ENCODE data around the gene ANKHD1.

Gene ANKHD1

GRCh38 chr5:140564196-140565023 lies 162.8 kb downstream of the ANKHD1 start, which contains the start of the genes APBB3 and SLC35A4 (continued):
- no peak for TF ChIP-seq ZNF776 (tag by site-specific recombination; IDR thresholded peaks at IDR 0.05; ENCODE audit: borderline replicate concordance)
- no peak for TF ChIP-seq ZNF555 (tag by site-specific recombination; conservative IDR thresholded peaks at IDR 0.05)
- TF ChIP-seq, protein P1, sequence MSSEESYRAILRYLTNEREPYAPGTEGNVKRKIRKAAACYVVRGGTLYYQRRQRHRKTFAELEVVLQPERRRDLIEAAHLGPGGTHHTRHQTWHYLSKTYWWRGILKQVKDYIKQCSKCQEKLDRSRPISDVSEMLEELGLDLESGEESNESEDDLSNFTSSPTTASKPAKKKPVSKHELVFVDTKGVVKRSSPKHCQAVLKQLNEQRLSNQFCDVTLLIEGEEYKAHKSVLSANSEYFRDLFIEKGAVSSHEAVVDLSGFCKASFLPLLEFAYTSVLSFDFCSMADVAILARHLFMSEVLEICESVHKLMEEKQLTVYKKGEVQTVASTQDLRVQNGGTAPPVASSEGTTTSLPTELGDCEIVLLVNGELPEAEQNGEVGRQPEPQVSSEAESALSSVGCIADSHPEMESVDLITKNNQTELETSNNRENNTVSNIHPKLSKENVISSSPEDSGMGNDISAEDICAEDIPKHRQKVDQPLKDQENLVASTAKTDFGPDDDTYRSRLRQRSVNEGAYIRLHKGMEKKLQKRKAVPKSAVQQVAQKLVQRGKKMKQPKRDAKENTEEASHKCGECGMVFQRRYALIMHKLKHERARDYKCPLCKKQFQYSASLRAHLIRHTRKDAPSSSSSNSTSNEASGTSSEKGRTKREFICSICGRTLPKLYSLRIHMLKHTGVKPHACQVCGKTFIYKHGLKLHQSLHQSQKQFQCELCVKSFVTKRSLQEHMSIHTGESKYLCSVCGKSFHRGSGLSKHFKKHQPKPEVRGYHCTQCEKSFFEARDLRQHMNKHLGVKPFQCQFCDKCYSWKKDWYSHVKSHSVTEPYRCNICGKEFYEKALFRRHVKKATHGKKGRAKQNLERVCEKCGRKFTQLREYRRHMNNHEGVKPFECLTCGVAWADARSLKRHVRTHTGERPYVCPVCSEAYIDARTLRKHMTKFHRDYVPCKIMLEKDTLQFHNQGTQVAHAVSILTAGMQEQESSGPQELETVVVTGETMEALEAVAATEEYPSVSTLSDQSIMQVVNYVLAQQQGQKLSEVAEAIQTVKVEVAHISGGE (tag by site-specific recombination; conservative IDR thresholded peaks at IDR 0.05; ENCODE audit: low read depth): peak; percentile 49
- 0 out of 2 replicates have a peak, but pooled peaks have one; percentile 12 for TF ChIP-seq ZSCAN16 (tag by site-specific recombination; IDR thresholded peaks at IDR 0.05)
- no peak for TF ChIP-seq ZNF830 (tag by site-specific recombination; IDR thresholded peaks at IDR 0.05; ENCODE audit: low read depth)
- TF ChIP-seq ZNF623 (tag by site-specific recombination; IDR thresholded peaks at IDR 0.05): no peak; the same call in 1 of the 2 replicates
- peak; percentile 63; the same call in 1 of the 2 replicates for TF ChIP-seq ZIC2 (tag by site-specific recombination; IDR thresholded peaks at IDR 0.05)
- TF ChIP-seq ZNF521 (tag by site-specific recombination; IDR thresholded peaks at IDR 0.05): no peak
- TF ChIP-seq ZNF174 (tag by site-specific recombination; IDR thresholded peaks at IDR 0.05): no peak
- peak; percentile 89 for TF ChIP-seq ZBTB21 (tag by site-specific recombination; IDR thresholded peaks at IDR 0.05)
- TF ChIP-seq MEIS1 (CRISPR knock-in tag; IDR thresholded peaks at IDR 0.05; ENCODE audit: borderline replicate concordance): no peak
- peak; percentile 63; the same call in 1 of the 2 replicates for TF ChIP-seq REPIN1 (tag by site-specific recombination; IDR thresholded peaks at IDR 0.05; ENCODE audit: low read depth)
- TF ChIP-seq ZNF677 (tag by site-specific recombination; IDR thresholded peaks at IDR 0.05): no peak
- TF ChIP-seq, protein P2, sequence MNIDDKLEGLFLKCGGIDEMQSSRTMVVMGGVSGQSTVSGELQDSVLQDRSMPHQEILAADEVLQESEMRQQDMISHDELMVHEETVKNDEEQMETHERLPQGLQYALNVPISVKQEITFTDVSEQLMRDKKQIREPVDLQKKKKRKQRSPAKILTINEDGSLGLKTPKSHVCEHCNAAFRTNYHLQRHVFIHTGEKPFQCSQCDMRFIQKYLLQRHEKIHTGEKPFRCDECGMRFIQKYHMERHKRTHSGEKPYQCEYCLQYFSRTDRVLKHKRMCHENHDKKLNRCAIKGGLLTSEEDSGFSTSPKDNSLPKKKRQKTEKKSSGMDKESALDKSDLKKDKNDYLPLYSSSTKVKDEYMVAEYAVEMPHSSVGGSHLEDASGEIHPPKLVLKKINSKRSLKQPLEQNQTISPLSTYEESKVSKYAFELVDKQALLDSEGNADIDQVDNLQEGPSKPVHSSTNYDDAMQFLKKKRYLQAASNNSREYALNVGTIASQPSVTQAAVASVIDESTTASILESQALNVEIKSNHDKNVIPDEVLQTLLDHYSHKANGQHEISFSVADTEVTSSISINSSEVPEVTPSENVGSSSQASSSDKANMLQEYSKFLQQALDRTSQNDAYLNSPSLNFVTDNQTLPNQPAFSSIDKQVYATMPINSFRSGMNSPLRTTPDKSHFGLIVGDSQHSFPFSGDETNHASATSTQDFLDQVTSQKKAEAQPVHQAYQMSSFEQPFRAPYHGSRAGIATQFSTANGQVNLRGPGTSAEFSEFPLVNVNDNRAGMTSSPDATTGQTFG (tag by site-specific recombination; IDR thresholded peaks at IDR 0.05; ENCODE audit: borderline replicate concordance): no peak
- no peak for TF ChIP-seq ZNF561 (tag by site-specific recombination; IDR thresholded peaks at IDR 0.05; ENCODE audit: borderline replicate concordance)
- no peak for TF ChIP-seq IKZF3 (tag by site-specific recombination; IDR thresholded peaks at IDR 0.05)
- peak; percentile 95 for TF ChIP-seq KLF8 (tag by site-specific recombination; IDR thresholded peaks at IDR 0.05)
- TF ChIP-seq GLIS2 (tag by site-specific recombination; IDR thresholded peaks at IDR 0.05): peak; percentile 97
- no peak for TF ChIP-seq ZBTB49 (tag by site-specific recombination; IDR thresholded peaks at IDR 0.05; ENCODE audit: low read depth)
- peak; percentile 88 for TF ChIP-seq KLF1 (tag by site-specific recombination; IDR thresholded peaks at IDR 0.05)
- TF ChIP-seq ZNF175 (tag by site-specific recombination; IDR thresholded peaks at IDR 0.05): no peak
- TF ChIP-seq ZNF426 (tag by site-specific recombination; IDR thresholded peaks at IDR 0.05): no peak
- TF ChIP-seq ZNF645 (tag by site-specific recombination; IDR thresholded peaks at IDR 0.05): no peak
- TF ChIP-seq ZBTB17 (tag by site-specific recombination; IDR thresholded peaks at IDR 0.05): peak; percentile 93
- TF ChIP-seq ZNF785 (tag by site-specific recombination; IDR thresholded peaks at IDR 0.05): peak; percentile 100
- TF ChIP-seq ZNF704 (tag by site-specific recombination; IDR thresholded peaks at IDR 0.05): no peak
- no peak for TF ChIP-seq ZNF791 (tag by site-specific recombination; IDR thresholded peaks at IDR 0.05)
- TF ChIP-seq ZNF473 (tag by site-specific recombination; IDR thresholded peaks at IDR 0.05): no peak
- no peak for TF ChIP-seq ZNF214 (tag by site-specific recombination; IDR thresholded peaks at IDR 0.05; ENCODE audit: borderline replicate concordance)
- TF ChIP-seq GLIS1 (tag by site-specific recombination; IDR thresholded peaks at IDR 0.05): peak; percentile 89

Measured in HEK293 (cell line).